Left ventricle myocardium superior (tissue), 1 donor: Measurements from ENCODE around the gene NUDT9. TPM values are rescaled to one million over a fixed set of nuclear protein-coding genes. Genes with fewer than 3 reads are reported as not detected.

Experiments
- ATAC-seq: fragments of 200-7000 bp; cut with Tn5 transposase; one replicate; pipeline ENCODE4 v1.9.1; 2020; ENCODE audit warnings: mild to moderate bottlenecking, moderate library complexity
- DNase-seq: peaks from one replicate; pipeline ENCODE4 v3.0.0-alpha.2; 2020
- intact Hi-C: fragments of 100-400 bp; cut with micrococcal nuclease; formaldehyde crosslinking; loops from one replicate; pipeline ENCODE4 v1.11.0; 2022
- total RNA-seq: library from RNA; stranded (reverse); fragmentation: NEBNext Ultra II Directional; extraction: Animal tissue kit (Norgen Biotek cat#: 25700); gene quantifications from one replicate; pipeline ENCODE4 v1.2.1, GENCODE V29; 2021
- donor health status: DM: no; HTN: yes; CAD: no; lungs with severe emphysema.

NUDT9 gene
- total RNA-seq, 1 donor from 2014 or later, result 31.1 TPM

- DNase-seq (peak; percentile 25), ATAC-seq (peak; percentile 56)
- intact Hi-C loops, result no loop called here
Measured at GRCh38 chr4:87497578-87497977, 75.2 kb downstream of the NUDT9 start.

GRCh38 chr4:87498446-87498900, 76.1 kb downstream of the NUDT9 start:
- ATAC-seq, result no peak
- intact Hi-C loops, result no loop called here
- DNase-seq, result no peak

GRCh38 chr4:87499403-87500091, 77.2 kb downstream of the NUDT9 start:
- intact Hi-C loops, result no loop called here
- ATAC-seq, result no peak
- DNase-seq, result no peak

- DNase-seq (no peak), ATAC-seq (no peak)
- intact Hi-C loops, result no loop called here
Measured at GRCh38 chr4:87500092-87500462, 77.7 kb downstream of the NUDT9 start.

GRCh38 chr4:87502580-87503238, 80.3 kb downstream of the NUDT9 start:
- DNase-seq, result no peak
- ATAC-seq, result peak; percentile 60

GRCh38 chr4:87505862-87506261, 83.5 kb downstream of the NUDT9 start:
- no peak for ATAC-seq
- DNase-seq, result no peak
- intact Hi-C loops, result no loop called here

More at GRCh38 chr4:87502580-87503238, 80.3 kb downstream of the NUDT9 start:
- intact Hi-C loops, result no loop called here

- no peak for DNase-seq
- peak; percentile 28 for ATAC-seq
- intact Hi-C loops, result no loop called here
Measured at GRCh38 chr4:87506974-87507701, 84.8 kb downstream of the NUDT9 start.

Other genes starting within 250 kb of the NUDT9 start
- 13.4 TPM for gene KLHL8, start 202.0 kb upstream of the NUDT9 start, total RNA-seq
- 0.15 TPM for gene HSD17B13, start 99.7 kb upstream of the NUDT9 start, total RNA-seq
- 13.5 TPM for gene HSD17B11, start 31.4 kb upstream of the NUDT9 start, total RNA-seq
- gene SPARCL1, start 106.8 kb downstream of the NUDT9 start, total RNA-seq, result 354 TPM
- not detected for gene DSPP, start 186.0 kb downstream of the NUDT9 start, total RNA-seq
- gene DMP1, start 227.7 kb downstream of the NUDT9 start, total RNA-seq, result not detected